Activated CD4-positive, alpha-beta T cell treated with anti-CD3 and anti-CD28 coated beads for 48 hours (primary cell): Measurements from ENCODE around the gene TMEM106C.

Experiments used
- DNase-seq: peaks from one replicate; pipeline ENCODE4 v3.0.0-alpha.2; 2020

The TMEM106C gene, protein sequence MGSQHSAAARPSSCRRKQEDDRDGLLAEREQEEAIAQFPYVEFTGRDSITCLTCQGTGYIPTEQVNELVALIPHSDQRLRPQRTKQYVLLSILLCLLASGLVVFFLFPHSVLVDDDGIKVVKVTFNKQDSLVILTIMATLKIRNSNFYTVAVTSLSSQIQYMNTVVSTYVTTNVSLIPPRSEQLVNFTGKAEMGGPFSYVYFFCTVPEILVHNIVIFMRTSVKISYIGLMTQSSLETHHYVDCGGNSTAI

DNA sequence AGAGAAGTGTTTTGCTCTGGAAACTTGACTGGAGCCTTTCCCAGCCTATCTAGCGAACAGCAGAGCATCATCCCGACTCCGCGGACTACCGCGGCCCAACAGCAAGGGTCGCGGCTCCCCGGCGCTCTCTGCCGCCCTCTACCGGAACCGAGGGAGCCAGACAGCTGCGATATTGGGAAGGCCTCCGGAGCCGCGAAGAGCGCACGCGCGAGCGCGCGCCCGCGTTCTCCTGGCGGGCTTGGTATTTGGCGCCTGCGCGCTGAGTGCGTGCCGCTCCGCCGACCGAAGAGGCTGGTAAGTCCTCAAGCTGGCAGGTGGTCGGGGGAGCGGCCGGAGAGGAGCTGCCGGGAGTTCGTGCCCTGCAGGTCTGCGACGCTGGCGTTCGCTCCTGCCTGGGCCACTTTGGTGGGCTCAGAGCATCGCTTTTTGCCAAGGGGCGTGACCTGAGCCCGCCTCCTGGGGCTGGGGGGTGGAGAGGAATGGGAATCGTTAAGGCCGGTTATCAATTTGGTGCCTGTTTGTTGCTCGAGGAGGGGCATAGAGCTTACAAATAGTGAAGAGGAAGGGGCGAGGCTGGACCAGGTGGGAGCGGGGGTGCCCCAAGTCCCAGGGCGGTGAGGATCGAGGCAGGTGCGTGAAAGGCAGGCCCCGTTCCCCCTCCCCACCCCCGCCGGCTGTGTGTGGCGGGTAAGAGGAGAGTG is at the start of gene TMEM106C:
TMEM106C (plus strand) TSS at position 257 of the 701 bp plus-strand sequence. CDS start 641 bp downstream, outside the sequence.
- DNase-seq: peak; percentile 94

- no peak for DNase-seq
Observed at GRCh38 chr12:47920913-47921312, 42.5 kb upstream of the TMEM106C start.

DNA sequence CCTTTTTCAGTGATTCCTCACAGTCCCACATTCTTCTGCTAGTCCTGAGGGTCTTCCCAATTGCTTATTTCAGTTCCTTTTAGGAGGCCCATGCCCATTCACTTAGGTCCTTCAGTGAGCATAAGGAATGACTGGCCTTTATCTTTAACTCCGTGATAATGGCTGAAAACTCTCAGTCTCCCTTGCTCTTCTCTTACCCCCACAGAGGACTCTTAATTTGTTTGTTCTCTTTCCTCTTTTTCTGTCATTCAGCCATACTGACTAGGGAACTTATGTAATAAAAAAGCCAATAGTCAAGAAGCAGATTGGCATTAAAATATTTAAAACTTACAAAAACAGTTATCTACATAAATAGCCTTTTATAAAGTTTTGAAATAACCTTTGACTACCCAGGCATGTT is 41.5 kb upstream of the TMEM106C start:
- no peak for DNase-seq

GRCh38 chr12:47927346-47927745 is 36.0 kb upstream of the TMEM106C start:
- no peak for DNase-seq

DNA sequence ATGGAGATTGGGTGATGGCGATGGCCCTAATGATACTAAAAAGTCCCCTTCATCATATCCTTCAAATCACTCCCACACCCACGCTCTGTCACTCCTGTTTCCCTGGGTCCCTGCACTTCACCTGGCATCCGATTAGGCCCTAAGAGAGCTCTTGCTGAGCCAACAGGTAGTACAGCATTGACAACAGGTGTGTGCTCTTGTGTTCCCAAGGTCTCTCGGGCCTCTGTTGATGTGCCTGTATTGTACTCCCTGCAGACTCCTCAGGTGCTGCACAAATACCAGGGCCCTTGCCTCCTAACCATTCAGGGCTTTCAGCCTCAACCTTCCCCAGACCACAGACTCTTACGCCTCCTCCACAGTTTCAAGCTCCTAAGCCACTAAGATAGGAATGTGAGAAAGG is 32.8 kb upstream of the TMEM106C start:
- no peak for DNase-seq

DNA sequence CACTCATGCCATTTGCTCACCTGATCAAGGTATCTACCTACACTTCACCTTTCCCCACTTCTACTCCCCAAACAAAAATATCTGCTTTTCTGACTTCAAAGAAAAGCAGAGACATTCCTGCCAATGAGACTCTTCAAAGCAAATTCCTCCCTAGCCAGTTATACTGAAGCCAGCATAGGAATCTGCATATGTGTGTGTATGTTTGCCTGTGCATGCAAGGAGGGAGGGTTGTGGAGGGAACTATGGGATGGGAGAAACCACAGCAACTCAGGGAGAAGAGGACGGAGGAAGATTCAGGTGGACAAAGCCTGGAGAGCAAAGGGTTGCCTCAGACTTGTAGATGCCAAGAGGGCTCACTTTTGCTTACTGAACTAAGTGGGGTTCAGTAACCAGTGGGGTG is 32.2 kb upstream of the TMEM106C start:
- no peak for DNase-seq

DNA sequence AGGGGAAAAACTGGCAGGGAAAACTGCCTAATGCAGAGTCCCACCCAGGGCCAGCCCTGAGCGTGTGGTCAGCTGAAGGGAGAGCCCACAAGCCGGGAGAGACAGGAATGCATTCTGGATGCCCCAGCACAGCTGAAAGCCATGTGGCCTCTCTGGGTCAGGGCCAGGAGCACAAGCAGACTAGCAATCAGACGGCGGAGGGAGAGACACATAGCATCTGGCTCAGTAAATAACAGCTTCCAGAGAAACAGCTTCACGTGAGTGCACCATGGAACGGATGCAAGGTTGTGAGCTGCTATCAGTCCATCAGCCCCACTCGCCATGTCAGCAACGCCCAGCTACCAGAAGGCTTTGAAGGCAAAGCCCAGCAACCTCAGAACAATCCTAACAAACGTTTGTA is 28.2 kb upstream of the TMEM106C start:
- DNase-seq: no peak

DNA sequence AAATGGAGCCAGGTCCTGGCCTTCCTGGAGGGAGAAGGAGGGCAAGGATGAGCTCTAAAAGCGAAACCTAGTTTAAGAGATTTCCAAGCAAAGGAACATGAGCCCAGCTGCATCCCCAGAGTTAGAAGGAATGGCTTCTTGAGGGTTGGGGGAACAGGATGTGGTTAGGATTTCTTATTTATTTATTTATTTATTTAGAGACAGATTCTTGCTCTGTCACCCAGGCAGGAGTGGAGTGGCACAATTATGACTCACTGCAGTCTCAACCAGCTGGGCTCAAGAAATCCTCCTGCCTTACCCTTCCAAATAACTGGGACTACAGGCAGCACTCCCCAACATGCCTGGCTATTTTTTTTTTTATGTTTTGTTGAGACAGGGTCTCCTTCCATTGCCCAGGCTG is 25.3 kb upstream of the TMEM106C start:
- DNase-seq: no peak

DNA sequence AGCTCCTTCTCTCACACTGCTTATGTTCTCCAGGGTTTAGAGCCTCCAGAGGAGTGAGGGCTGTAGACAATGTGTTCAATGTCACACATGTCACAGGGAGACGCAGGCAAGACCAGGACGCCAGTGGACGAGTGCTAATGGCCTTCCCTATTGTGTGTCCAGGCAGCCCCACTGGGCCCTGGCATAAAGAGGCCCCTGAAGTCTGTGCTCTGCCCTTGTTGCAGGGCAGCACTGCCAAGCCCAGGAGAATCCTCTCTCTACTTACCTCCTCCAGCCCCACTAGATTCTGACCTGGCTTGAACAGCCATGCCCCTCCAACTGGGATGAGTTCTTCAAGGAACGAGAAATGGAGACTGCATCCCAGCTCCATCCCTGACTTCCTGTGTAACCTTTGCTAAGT is 24.8 kb upstream of the TMEM106C start:
- no peak for DNase-seq

DNA sequence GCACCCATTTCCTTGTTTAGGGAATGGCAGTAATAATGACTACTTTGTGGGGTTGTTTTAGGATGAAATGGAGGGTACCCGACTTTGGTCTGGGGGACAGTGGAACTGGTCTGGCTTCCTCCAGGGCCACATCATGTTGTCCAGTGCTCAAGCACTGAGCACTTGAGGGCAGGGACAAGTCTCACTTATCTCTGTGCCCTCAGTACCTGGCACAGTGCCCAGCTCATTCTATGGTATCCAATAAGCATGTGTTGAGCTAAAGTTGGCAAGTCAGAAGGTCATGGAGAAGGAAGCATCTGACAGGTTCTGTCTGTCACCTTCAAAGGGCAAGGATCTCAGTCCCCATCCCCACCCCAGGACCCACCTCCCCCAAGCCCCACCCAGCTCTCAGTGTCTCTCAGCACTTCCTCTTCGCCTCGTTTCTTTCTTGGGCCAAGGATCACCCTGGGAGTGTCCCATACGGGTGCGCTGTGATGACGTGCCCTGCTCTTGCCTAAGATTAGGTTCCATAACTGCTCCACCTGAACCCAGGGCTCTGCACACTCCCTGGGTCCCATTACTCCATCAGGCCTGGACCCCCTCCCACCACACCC is 24.3 kb upstream of the TMEM106C start:
- DNase-seq: no peak

- no peak for DNase-seq
Observed at GRCh38 chr12:47940773-47941474, 22.5 kb upstream of the TMEM106C start.

GRCh38 chr12:47941475-47941780 is 22.0 kb upstream of the TMEM106C start:
- no peak for DNase-seq

DNA sequence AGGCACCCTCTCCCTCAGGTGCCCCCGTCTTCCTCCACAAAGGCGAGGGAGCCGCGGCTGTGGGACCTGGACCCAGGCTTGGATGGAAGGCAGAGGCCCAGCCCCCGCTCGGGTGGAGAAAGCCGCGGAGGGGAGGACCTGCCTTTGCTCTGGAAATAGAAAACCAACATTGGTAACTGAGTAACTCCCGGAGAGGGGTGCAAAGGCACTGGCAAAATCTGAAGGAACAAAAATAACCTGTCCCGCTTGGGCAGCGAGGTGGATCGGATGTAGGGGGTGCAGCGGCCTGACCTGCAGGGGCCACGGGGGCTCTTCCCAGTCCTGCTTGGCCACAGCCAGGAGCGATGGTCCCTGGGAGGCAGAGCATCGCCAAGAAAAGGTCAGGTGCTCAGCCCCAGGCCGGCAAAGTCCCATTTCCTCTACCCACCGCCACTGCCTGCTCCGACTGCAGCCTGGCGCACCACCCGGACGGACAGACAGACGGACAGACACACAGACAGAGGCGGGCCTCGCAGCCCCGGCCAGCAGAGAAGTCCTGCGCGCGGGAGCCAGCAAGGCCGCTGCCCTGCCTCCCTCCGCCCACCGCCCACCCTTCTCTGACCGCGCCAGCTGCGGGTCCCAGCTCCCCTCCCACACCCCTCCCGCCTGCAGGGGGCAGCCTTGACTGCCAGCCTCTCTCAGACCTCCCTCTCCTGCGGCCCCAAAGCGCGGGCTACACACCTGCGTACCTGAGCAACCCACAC is 21.4 kb upstream of the TMEM106C start:
- DNase-seq: peak; percentile 64

- no peak for DNase-seq
Observed at GRCh38 chr12:47942614-47943225, 20.7 kb upstream of the TMEM106C start.

GRCh38 chr12:47943623-47944340 is 19.6 kb upstream of the TMEM106C start:
- no peak for DNase-seq

DNA sequence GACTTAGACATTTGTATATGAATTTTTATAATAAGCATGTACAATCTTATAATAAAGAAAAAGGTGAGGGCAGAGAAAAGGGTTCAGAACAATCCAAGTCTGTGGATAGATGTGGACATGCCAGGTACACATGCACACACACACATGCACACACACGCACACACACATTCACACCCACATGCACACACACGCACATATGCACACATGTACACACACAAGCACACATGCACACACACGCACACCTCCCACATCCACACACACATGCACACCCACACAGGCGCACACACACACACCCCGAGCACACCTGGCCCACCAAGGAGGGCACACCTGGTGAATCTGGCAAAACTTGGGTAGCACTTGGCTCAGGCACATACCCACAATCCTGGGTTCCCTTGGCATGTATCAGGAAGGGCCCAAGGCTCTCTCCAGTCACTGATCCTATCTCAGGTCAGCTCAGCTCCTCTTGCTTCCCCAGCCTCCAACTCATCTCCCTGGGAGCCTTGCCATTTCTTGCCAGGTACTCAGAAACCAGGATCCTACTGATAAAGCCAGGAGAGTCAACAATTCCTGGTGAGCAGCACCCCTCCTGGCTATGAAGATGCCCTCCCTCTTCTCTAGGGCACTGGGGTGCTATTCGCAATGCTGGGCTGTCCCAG is 18.6 kb upstream of the TMEM106C start:
- no peak for DNase-seq

- DNase-seq: no peak
Observed at GRCh38 chr12:47945341-47945728, 18.1 kb upstream of the TMEM106C start.

- no peak for DNase-seq
Observed at GRCh38 chr12:47946413-47947323, 16.7 kb upstream of the TMEM106C start.

DNA sequence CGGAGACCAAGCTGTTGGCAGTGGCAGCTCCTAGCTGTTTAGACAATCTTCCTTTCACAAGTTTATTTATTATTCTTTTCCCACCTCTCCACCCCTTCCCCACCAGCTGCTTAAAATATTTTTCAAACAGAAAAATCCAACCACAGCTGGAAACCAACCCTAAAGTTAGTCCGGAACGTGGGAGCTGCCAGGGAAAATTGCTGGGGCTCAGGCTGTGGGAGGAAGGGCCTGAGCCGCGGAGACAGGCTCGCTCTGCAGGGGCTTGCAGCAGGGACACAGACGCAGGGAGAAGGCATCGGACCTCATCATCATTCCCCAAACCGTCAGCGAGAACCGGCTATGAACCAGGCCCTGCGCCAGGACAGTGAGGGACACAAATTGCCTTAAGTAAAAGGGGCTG is 16.1 kb upstream of the TMEM106C start:
- DNase-seq: no peak
